Hematopoietic multipotent progenitor cell treated with erythropoietin and hydrocortisone succinate and interleukin-3 and kit ligand, for 4 days (in vitro differentiated cells): Measurements from ENCODE around the gene SLC24A3.

Experiments
- DNase-seq: peaks from one replicate; pipeline ENCODE4 v3.0.0-alpha.2; 2015

SLC24A3 gene

GRCh38 chr20:19310541-19310940 lies 98.1 kb downstream of the SLC24A3 start:
- DNase-seq = no peak

GRCh38 chr20:19313342-19314069 lies 101.1 kb downstream of the SLC24A3 start:
- DNase-seq = no peak

GRCh38 chr20:19314621-19315020 lies 102.2 kb downstream of the SLC24A3 start:
- DNase-seq = no peak

GRCh38 chr20:19317237-19318069 lies 105.0 kb downstream of the SLC24A3 start:
- no peak for DNase-seq

- DNase-seq = no peak
Measured at GRCh38 chr20:19318610-19319009, 106.2 kb downstream of the SLC24A3 start.

- no peak for DNase-seq
Measured at GRCh38 chr20:19320005-19320404, 107.6 kb downstream of the SLC24A3 start.

- DNase-seq = no peak
Measured at GRCh38 chr20:19321176-19321575, 108.7 kb downstream of the SLC24A3 start.

- DNase-seq = peak; percentile 43
Measured at GRCh38 chr20:19322061-19322985, 109.9 kb downstream of the SLC24A3 start.

- no peak for DNase-seq
Measured at GRCh38 chr20:19327401-19327800, 115.0 kb downstream of the SLC24A3 start.

GRCh38 chr20:19328676-19329075 lies 116.2 kb downstream of the SLC24A3 start:
- no peak for DNase-seq

GRCh38 chr20:19330038-19330437 lies 117.6 kb downstream of the SLC24A3 start:
- no peak for DNase-seq

GRCh38 chr20:19330731-19331130 lies 118.3 kb downstream of the SLC24A3 start:
- DNase-seq = peak; percentile 33

- DNase-seq = no peak
Measured at GRCh38 chr20:19333563-19333962, 121.1 kb downstream of the SLC24A3 start.

GRCh38 chr20:19335341-19335740 lies 122.9 kb downstream of the SLC24A3 start:
- DNase-seq = no peak

GRCh38 chr20:19335916-19336315 lies 123.5 kb downstream of the SLC24A3 start:
- DNase-seq = no peak

GRCh38 chr20:19336631-19337030 lies 124.2 kb downstream of the SLC24A3 start:
- DNase-seq = peak; percentile 80

GRCh38 chr20:19338380-19338779 lies 125.9 kb downstream of the SLC24A3 start:
- DNase-seq = no peak

- DNase-seq = no peak
Measured at GRCh38 chr20:19338960-19339359, 126.5 kb downstream of the SLC24A3 start.

- DNase-seq = no peak
Measured at GRCh38 chr20:19341348-19342053, 129.1 kb downstream of the SLC24A3 start.

GRCh38 chr20:19344341-19344740 lies 131.9 kb downstream of the SLC24A3 start:
- peak; percentile 30 for DNase-seq

- DNase-seq = no peak
Measured at GRCh38 chr20:19347943-19348456, 135.6 kb downstream of the SLC24A3 start.

- no peak for DNase-seq
Measured at GRCh38 chr20:19348582-19348981, 136.1 kb downstream of the SLC24A3 start.
